ENCODE measurements around the gene LZTFL1. TPM values are rescaled to one million over a fixed set of nuclear protein-coding genes. Genes with fewer than 3 reads are reported as not detected.

Gene LZTFL1
- total and polyA plus RNA-seq, 2 experiments from 2014 or later: 6.3 to 13.9 TPM

DNA sequence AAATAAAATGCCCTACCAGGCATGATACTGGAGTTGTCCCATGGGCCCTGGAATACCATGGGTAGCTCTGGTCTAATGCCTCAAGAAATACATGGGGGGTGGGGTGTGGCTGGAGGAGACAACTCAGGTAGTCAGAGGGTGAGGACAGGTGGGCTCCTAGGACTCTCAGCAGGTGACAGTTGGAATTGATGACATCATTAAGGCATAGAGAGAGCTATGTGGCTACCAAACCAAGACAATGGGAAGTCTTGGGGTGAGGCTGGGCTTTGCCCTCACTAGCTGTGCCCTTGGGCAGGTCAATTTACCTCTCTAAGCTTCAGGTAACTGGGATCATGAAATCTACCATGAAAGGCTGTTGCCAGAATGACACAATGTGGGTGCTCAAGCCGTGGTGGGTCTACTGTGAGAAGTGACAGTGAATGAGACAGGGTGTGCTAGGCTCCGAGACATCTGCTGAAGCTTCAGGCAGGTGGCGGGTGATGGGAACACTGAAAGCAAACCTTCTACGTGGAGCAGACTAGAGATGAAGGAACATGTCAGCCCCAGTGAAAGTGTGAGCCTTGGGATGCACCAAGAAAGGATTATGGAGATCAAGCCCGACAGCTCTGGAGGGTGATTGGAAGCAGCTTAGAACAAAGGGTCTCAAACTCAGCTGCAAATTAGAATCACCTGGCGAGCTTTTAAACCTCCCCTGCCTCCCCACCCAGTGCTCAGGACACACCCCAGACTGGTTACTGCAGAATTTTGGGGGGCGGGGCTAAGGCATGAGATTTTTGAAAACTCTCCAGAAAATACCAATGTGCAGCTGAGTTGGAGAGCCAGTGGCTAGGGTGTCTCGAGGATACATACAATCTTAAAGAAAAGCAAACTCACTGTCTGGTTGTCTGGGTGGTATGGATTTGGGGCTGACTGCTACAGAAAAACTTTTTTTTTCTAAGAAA lies 67.1 kb downstream of the LZTFL1 start:
- no peak overlapping the region for H3K4me3 Mint-ChIP-seq

More for the DNA sequence above, 67.1 kb downstream of the LZTFL1 start:
- Histone ChIP-seq H3K79me2 (replicated peaks; ENCODE audit: insufficient read depth) (no peaks in the 10 kb centered on the region), H3K36me3 (ENCODE audit: insufficient read depth) (no peaks in the 10 kb centered on the region), H3K9me2 (ENCODE audit: insufficient read depth) (0 out of 2 replicates have a peak, but pooled peaks cover 8% of the 10 kb centered on the region), H2AFZ (no peak overlapping the region), H3K4me2 (no peak overlapping the region), H3K27me3 (ENCODE audit: insufficient read depth) (no peaks in the 10 kb centered on the region), H3F3A (replicated peaks; ENCODE audit: low read depth) (no peaks in the 10 kb centered on the region), H3K4me1 (ENCODE audit: insufficient read depth) (peaks cover 6% of the 10 kb centered on the region), H3K4me3 (no peak overlapping the region), H3K27ac (ENCODE audit: low read depth) (no peak overlapping the region), H4K20me1 (replicated peaks; ENCODE audit: insufficient read depth) (no peaks in the 10 kb centered on the region)
- peaks cover 8% of the 10 kb centered on the region for H3K27me3 Mint-ChIP-seq (ENCODE audit: insufficient read depth, low read depth, poor library complexity)
- H3K9me3 Mint-ChIP-seq: no peaks in the 10 kb centered on the region
- DNase-seq (ENCODE audit: low spot score): no peak
- no peak overlapping the region for H3K27ac Mint-ChIP-seq
- no peaks in the 10 kb centered on the region for H3K36me3 Mint-ChIP-seq (ENCODE audit: low read depth)
- ATAC-seq: no peak
- peaks cover 11% of the 10 kb centered on the region for H3K4me1 Mint-ChIP-seq
- TF ChIP-seq, protein P1, sequence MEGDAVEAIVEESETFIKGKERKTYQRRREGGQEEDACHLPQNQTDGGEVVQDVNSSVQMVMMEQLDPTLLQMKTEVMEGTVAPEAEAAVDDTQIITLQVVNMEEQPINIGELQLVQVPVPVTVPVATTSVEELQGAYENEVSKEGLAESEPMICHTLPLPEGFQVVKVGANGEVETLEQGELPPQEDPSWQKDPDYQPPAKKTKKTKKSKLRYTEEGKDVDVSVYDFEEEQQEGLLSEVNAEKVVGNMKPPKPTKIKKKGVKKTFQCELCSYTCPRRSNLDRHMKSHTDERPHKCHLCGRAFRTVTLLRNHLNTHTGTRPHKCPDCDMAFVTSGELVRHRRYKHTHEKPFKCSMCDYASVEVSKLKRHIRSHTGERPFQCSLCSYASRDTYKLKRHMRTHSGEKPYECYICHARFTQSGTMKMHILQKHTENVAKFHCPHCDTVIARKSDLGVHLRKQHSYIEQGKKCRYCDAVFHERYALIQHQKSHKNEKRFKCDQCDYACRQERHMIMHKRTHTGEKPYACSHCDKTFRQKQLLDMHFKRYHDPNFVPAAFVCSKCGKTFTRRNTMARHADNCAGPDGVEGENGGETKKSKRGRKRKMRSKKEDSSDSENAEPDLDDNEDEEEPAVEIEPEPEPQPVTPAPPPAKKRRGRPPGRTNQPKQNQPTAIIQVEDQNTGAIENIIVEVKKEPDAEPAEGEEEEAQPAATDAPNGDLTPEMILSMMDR (conservative IDR thresholded peaks at IDR 0.05; ENCODE audit: low read depth in 2 of 2): no peak
- no peak for TF ChIP-seq POLR2AphosphoS5 (IDR thresholded peaks at IDR 0.05; ENCODE audit: low read depth)
- no peak for TF ChIP-seq NANOG (IDR thresholded peaks at IDR 0.05; ENCODE audit: borderline replicate concordance)
- TF ChIP-seq ZNF114 (CRISPR knock-in tag; IDR thresholded peaks at IDR 0.05): no peak
- TF ChIP-seq EZH2 (IDR thresholded peaks at IDR 0.05; ENCODE audit: low read depth, unreplicated experiment): no peak
- TF ChIP-seq STAT1 (IDR thresholded peaks at IDR 0.05; ENCODE audit: unreplicated experiment): no peak
- no peak for TF ChIP-seq JUNB (IDR thresholded peaks at IDR 0.05; ENCODE audit: unreplicated experiment)
- no peak for TF ChIP-seq EZH2phosphoT487 (IDR thresholded peaks at IDR 0.05; ENCODE audit: unreplicated experiment)
- TF ChIP-seq CREB1 (CRISPR knock-in tag; IDR thresholded peaks at IDR 0.05; ENCODE audit: low read depth): no peak
- TF ChIP-seq, protein P2, sequence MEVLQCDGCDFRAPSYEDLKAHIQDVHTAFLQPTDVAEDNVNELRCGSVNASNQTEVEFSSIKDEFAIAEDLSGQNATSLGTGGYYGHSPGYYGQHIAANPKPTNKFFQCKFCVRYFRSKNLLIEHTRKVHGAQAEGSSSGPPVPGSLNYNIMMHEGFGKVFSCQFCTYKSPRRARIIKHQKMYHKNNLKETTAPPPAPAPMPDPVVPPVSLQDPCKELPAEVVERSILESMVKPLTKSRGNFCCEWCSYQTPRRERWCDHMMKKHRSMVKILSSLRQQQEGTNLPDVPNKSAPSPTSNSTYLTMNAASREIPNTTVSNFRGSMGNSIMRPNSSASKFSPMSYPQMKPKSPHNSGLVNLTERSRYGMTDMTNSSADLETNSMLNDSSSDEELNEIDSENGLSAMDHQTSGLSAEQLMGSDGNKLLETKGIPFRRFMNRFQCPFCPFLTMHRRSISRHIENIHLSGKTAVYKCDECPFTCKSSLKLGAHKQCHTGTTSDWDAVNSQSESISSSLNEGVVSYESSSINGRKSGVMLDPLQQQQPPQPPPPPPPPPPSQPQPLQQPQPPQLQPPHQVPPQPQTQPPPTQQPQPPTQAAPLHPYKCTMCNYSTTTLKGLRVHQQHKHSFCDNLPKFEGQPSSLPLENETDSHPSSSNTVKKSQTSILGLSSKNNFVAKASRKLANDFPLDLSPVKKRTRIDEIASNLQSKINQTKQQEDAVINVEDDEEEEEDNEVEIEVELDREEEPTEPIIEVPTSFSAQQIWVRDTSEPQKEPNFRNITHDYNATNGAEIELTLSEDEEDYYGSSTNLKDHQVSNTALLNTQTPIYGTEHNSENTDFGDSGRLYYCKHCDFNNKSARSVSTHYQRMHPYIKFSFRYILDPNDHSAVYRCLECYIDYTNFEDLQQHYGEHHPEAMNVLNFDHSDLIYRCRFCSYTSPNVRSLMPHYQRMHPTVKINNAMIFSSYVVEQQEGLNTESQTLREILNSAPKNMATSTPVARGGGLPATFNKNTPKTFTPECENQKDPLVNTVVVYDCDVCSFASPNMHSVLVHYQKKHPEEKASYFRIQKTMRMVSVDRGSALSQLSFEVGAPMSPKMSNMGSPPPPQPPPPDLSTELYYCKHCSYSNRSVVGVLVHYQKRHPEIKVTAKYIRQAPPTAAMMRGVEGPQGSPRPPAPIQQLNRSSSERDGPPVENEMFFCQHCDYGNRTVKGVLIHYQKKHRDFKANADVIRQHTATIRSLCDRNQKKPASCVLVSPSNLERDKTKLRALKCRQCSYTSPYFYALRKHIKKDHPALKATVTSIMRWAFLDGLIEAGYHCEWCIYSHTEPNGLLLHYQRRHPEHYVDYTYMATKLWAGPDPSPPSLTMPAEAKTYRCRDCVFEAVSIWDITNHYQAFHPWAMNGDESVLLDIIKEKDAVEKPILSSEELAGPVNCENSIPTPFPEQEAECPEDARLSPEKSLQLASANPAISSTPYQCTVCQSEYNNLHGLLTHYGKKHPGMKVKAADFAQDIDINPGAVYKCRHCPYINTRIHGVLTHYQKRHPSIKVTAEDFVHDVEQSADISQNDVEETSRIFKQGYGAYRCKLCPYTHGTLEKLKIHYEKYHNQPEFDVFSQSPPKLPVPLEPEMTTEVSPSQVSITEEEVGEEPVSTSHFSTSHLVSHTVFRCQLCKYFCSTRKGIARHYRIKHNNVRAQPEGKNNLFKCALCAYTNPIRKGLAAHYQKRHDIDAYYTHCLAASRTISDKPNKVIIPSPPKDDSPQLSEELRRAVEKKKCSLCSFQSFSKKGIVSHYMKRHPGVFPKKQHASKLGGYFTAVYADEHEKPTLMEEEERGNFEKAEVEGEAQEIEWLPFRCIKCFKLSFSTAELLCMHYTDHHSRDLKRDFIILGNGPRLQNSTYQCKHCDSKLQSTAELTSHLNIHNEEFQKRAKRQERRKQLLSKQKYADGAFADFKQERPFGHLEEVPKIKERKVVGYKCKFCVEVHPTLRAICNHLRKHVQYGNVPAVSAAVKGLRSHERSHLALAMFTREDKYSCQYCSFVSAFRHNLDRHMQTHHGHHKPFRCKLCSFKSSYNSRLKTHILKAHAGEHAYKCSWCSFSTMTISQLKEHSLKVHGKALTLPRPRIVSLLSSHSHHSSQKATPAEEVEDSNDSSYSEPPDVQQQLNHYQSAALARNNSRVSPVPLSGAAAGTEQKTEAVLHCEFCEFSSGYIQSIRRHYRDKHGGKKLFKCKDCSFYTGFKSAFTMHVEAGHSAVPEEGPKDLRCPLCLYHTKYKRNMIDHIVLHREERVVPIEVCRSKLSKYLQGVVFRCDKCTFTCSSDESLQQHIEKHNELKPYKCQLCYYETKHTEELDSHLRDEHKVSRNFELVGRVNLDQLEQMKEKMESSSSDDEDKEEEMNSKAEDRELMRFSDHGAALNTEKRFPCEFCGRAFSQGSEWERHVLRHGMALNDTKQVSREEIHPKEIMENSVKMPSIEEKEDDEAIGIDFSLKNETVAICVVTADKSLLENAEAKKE (CRISPR knock-in tag; IDR thresholded peaks at IDR 0.05): no peak
- TF ChIP-seq ZNF331 (CRISPR knock-in tag; IDR thresholded peaks at IDR 0.05; ENCODE audit: low read depth): no peak
- TF ChIP-seq, protein P3, sequence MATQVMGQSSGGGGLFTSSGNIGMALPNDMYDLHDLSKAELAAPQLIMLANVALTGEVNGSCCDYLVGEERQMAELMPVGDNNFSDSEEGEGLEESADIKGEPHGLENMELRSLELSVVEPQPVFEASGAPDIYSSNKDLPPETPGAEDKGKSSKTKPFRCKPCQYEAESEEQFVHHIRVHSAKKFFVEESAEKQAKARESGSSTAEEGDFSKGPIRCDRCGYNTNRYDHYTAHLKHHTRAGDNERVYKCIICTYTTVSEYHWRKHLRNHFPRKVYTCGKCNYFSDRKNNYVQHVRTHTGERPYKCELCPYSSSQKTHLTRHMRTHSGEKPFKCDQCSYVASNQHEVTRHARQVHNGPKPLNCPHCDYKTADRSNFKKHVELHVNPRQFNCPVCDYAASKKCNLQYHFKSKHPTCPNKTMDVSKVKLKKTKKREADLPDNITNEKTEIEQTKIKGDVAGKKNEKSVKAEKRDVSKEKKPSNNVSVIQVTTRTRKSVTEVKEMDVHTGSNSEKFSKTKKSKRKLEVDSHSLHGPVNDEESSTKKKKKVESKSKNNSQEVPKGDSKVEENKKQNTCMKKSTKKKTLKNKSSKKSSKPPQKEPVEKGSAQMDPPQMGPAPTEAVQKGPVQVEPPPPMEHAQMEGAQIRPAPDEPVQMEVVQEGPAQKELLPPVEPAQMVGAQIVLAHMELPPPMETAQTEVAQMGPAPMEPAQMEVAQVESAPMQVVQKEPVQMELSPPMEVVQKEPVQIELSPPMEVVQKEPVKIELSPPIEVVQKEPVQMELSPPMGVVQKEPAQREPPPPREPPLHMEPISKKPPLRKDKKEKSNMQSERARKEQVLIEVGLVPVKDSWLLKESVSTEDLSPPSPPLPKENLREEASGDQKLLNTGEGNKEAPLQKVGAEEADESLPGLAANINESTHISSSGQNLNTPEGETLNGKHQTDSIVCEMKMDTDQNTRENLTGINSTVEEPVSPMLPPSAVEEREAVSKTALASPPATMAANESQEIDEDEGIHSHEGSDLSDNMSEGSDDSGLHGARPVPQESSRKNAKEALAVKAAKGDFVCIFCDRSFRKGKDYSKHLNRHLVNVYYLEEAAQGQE (IDR thresholded peaks at IDR 0.05; ENCODE audit: unreplicated experiment): no peak
- TF ChIP-seq, protein P4, sequence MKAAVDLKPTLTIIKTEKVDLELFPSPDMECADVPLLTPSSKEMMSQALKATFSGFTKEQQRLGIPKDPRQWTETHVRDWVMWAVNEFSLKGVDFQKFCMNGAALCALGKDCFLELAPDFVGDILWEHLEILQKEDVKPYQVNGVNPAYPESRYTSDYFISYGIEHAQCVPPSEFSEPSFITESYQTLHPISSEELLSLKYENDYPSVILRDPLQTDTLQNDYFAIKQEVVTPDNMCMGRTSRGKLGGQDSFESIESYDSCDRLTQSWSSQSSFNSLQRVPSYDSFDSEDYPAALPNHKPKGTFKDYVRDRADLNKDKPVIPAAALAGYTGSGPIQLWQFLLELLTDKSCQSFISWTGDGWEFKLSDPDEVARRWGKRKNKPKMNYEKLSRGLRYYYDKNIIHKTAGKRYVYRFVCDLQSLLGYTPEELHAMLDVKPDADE (IDR thresholded peaks at IDR 0.05): no peak

Measured in GM23338 (cell line).